HUDEP-2 (cell line): ENCODE results near the gene GDF10.
A peak's percentile ranks its signal among the peaks of the same experiment; 100 is the strongest.

Experiments used
- DNase-seq, 76 experiments: peaks; one replicate each; lab custom pipeline; 2025; ENCODE audit not compliant: unreplicated experiment in 76 of 76; lab: John Stamatoyannopoulos, UW

Gene GDF10

DNA sequence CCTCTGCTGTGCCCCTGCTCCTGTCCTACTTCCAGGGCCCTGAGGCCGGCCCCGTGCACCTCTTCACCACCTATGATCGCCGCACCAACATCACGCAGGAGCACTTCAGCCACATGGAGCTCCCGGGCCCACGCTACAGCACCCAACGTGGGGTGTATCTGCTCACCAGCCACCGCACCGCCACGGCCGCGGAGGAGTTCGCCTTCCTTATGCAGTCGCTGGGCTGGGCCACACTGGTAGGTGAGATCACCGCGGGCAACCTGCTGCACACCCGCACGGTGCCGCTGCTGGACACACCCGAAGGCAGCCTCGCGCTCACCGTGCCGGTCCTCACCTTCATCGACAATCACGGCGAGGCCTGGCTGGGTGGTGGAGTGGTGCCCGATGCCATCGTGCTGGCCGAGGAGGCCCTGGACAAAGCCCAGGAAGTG is 50.0 kb downstream of the GDF10 start:
- DNase-seq = no peak

GRCh38 chr10:47350671-47351640 is 51.0 kb downstream of the GDF10 start:
- no peak for DNase-seq

DNA sequence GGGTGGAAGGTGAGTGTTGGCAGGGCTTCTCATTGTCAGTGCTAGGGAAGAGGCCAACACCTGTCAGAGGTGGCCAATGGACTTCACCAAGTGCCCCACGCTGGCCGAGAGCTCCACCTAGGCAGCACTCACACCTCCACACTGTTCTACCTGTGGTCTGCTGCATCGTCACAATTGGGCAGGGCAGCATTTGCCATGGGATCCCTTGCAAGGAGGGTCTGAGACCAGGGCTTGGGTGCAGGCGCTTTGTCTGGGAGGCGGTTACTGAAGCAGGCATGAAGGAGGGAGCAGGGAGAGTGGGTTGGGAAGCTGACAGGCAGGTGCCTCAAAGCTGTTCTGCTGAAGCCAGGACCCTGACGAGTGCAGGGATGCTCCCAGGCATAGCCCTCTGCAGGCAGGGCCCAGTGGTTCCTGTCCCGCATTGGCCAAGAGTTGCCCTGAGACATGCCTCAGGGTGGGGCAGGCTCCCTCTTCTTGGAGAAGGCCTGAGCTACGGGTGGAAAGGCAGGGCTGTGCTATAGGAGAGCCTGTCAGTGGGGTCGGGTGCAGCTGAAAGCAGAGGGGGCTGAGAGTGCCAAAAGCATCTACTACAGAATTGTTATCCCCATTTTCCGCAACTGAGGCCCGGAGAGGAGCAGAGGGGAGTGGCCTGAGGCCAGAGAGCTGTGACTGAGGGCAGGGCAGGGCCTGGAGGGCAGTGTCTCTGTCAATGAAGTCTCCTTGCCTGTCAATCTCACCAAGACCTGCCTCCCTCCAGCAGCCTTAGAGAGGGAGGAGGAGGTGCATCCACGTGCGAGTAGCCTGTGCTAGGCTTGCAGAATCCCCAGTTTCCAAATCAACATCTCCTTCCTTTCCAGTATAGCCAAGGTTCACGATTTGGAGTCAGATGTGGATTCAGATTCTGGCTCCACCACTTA is 52.2 kb downstream of the GDF10 start:
- DNase-seq = no peak

GRCh38 chr10:47353351-47353750 is 53.4 kb downstream of the GDF10 start:
- DNase-seq = no peak

- DNase-seq = no peak
Observed at GRCh38 chr10:47354165-47354564, 54.2 kb downstream of the GDF10 start.

DNA sequence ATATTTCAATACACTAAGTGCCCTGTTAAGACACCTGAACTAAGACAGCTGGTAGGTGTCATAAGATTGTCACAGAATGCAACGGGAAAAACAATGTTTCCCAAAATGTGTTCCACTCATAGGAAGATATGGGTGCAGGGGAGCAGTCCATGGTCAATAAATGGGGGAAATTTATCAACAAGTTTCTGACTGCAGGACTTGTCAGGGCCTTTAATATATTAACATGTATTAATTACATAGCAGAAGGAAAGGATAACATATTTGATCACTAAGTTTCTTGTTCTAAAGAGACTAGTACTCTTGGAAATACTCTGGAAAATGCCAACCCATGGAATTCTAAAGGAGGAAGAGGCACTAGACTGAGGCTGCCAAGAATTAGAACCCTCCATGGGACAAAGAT is 54.9 kb downstream of the GDF10 start:
- no peak for DNase-seq

DNA sequence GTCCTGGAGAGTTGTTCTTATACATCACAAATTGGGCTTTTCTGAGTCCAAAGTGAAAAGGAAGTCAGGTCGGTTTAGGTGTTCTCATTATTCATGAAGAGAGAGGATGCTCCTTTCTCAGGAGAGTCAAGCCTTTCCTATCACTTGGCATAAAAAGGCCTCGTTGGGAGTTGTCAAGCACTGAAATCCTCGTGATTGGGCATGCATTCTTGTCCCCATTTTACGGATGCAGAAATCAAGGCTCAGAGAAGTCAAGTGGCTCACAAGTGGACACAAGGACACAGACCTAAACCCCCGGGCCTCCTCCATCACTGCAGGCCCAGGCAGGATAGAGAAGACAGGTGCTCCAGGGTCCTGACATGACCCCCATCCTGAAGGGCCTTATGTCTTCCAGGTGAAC is 56.7 kb downstream of the GDF10 start:
- DNase-seq = no peak

GRCh38 chr10:47357131-47357582 is 57.2 kb downstream of the GDF10 start:
- no peak for DNase-seq

DNA sequence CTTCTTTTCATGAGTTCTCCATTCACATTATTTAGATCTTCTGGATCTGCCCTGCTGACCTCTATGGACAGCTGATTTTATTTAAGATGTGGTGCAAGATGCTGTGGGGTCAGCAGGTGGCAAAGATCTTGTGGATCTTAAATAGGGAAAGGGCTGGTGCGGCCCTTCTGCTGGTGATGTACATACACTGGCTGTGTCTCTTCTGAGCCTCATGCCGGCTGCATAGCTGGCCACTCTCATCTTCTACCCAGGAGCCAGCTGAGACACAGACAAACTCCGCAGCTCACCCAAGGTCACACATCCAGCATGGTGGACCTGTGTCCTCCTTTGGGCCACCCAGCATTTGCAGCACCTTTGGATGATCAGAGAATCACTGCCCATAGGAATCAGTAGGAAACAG is 57.9 kb downstream of the GDF10 start:
- DNase-seq = no peak

DNA sequence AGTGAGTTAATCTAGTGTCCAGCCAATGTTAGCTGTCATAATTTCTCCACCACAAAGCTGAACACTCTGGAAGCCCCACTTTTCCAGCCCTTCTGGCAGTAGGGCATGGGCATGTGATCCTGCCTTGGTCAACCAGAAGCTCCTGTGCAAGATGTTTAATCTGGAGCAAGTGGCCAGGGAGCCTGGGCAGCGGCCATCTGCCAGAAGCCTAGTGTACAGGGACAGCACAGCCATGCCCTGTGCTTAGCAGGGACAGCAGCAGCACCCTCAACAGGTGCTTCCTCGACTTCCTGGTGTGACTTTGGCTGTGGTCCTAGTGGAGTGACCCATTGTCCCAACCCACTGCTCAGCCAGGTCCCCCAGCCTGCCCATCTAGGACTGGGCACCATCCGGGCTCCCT is 58.5 kb downstream of the GDF10 start:
- DNase-seq = no peak

DNA sequence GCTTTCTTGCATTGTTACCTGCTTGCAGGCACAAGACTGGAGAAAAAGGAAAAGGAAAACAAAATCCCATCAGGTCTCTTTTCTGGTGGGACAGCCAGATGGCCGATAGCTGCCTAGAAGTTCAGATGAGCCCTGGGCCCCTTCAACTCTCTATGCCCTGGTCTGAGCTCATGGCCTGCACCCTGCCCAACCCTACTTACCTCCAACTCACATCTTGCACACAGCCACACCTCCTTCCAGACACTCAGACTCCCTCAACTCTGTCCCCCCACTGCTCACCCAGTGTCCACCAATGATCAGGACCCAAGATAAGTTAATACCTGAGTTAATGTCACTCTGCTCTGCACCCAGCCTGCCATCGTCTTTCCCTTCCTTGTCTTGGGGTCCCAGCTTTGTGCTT is 59.1 kb downstream of the GDF10 start:
- DNase-seq = no peak

GRCh38 chr10:47359626-47360418 is 59.8 kb downstream of the GDF10 start:
- no peak for DNase-seq

DNA sequence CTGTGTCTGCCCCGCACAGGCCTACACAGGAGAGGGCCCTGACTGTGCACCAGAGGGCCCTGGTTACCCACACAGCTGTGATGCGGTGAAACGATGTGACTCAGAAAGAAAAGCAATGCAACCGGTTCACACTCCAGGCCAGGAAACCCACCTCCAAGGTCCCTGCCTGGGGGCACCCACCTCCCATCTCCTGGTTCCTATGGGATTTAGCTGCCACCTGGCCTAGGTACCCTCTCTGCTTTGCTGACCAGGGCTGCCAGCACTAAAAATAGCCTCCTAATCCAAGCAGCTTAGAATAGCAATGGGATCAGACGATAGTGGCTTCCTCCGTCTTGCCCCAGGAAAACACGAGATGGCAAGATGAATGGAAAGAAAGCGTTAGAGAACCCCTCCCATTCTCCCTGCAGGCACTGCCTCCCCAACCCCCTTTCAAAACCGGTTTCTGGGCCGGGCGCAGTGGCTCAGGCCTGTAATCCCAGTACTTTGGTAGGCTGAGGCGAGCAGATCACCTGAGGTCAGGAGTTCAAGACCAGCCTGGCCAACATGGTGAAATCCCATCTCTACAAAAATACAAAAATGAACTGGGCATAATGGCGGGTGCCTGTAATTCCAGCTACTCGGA is 60.5 kb downstream of the GDF10 start:
- DNase-seq = no peak

DNA sequence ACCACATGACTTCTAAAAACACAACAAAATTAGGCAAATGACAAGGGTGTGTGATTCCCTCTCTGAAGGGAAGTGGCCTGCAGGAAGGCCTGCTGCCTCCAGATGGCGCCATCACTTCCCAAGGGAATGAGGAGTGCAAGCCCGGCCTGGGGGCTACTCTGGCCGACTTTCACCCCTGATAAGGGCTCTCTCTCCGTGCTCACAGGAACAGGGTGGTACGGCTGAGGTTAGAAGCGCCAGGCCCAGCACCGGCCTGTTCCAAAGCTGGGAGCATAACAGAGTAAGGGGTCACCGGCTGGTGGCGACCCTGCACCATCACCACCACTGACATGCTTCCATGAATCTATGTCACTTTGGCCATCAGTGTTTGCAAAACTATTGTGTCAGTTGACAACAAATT is 61.3 kb downstream of the GDF10 start:
- DNase-seq = peak in 29 of 76 experiments; percentile 3 to 35 (median 15)

DNA sequence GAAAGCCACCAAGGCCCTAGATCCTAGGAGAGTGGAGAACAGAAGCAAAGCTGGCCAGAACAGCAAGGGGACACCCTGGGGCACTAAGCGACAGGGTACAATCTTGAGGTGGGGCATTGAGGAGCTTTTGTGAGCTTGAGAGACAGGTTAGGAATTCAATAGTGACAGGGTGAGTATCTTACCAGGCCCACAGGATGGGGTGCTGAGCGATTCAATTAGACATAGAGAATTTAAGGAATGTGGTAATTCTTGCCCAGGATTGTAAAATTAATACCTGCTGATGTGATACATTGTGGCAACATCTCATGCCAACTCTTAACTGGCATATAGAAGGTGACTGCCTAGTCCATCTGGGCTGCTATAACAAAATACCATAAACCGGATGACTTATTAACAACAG is 62.2 kb downstream of the GDF10 start:
- no peak for DNase-seq
